HCT116 (cell line): ENCODE data around the gene ARMH3.
A peak's percentile ranks its signal among the peaks of the same experiment; 100 is the strongest.

Experiments
- CEBPB ChIP-seq: IDR thresholded peaks from 2 replicates; pipeline ENCODE4 v1.6.1; 2012; ENCODE audit warnings: low read depth
- CTCF ChIP-seq, 3 experiments: fragments of 200-600 bp in 1 of 3; sonication (generic) in 1 of 3; IDR thresholded peaks in 2 of 3; conservative IDR thresholded peaks in 1 of 3; 2 replicates each; pipeline ENCODE4 v1.5.1; 2012 to 2017; ENCODE audit warnings: low read depth in 2 of 3, low read length in 2 of 3, antibody characterized with exemption in 1 of 3, borderline replicate concordance in 1 of 3, control low read depth in 1 of 3, mild to moderate bottlenecking in 1 of 3, mixed read lengths in 1 of 3, mixed run types in 1 of 3, moderate library complexity in 1 of 3; ENCODE audit not compliant: insufficient read depth in 1 of 3
- EZH2 ChIP-seq: fragments of 200-600 bp; sonication (generic); IDR thresholded peaks from 2 replicates; pipeline ENCODE4 v1.6.1; 2017; ENCODE audit warnings: antibody characterized with exemption, mixed run types
- EZH2phosphoT487 ChIP-seq: fragments of 200-600 bp; IDR thresholded peaks from 2 replicates; pipeline ENCODE4 v1.6.1; 2018; ENCODE audit warnings: antibody characterized with exemption, borderline replicate concordance
- MAX ChIP-seq: IDR thresholded peaks from 2 replicates; pipeline ENCODE4 v1.6.1; 2012
- POLR2A ChIP-seq: IDR thresholded peaks from 2 replicates; pipeline ENCODE4 v1.7.0; 2011; ENCODE audit warnings: borderline replicate concordance; ENCODE audit not compliant: insufficient read depth, insufficient read length; ENCODE audit errors: extremely low read depth
- RAD21 ChIP-seq: IDR thresholded peaks from 2 replicates; pipeline ENCODE4 v1.6.1; 2012; ENCODE audit warnings: low read depth, mild to moderate bottlenecking
- REST ChIP-seq: IDR thresholded peaks from 2 replicates; pipeline ENCODE4 v1.6.1; 2012; ENCODE audit warnings: low read depth
- SRF ChIP-seq: IDR thresholded peaks from 2 replicates; pipeline ENCODE4 v1.6.1; 2012; ENCODE audit warnings: low read depth
- TCF7L2 ChIP-seq: IDR thresholded peaks from 2 replicates; pipeline ENCODE4 v1.7.0; 2011; ENCODE audit warnings: borderline replicate concordance, inconsistent platforms; ENCODE audit not compliant: insufficient read depth, insufficient read length; ENCODE audit errors: extremely low read depth
- YY1 ChIP-seq: IDR thresholded peaks from 2 replicates; pipeline ENCODE4 v1.6.1; 2011; ENCODE audit warnings: low read length, low read depth, moderate library complexity, mild to moderate bottlenecking; ENCODE audit not compliant: insufficient replicate concordance; ENCODE audit errors: extremely low read depth
- ZNF274 ChIP-seq: fragments of 200-500 bp; sonication (Bioruptor generic); IDR thresholded peaks from 2 replicates; pipeline ENCODE4 v1.6.1; 2014; ENCODE audit warnings: mild to moderate bottlenecking, low read depth, low read length, inconsistent platforms

- TF ChIP-seq SRF: no peak
- TF ChIP-seq ZNF274: no peak
- TF ChIP-seq MAX: no peak
- TF ChIP-seq RAD21: no peak
- no peak for TF ChIP-seq EZH2
- peak in 2 of 3 experiments; percentile 100; a peak in 4 of 6 replicates for TF ChIP-seq CTCF (IDR thresholded peaks at IDR 0.05 in 2 of 3, conservative IDR thresholded peaks at IDR 0.05 in 1 of 3; ENCODE audit: borderline replicate concordance in 1 of 3, insufficient read depth in 1 of 3, low read depth in 2 of 3, low read length in 2 of 3)
- peak; percentile 70 for TF ChIP-seq YY1
- no peak for TF ChIP-seq EZH2phosphoT487
- TF ChIP-seq TCF7L2: no peak
- no peak for TF ChIP-seq CEBPB
- no peak for TF ChIP-seq POLR2A
- TF ChIP-seq REST: no peak
These were observed 215.1 kb downstream of the ARMH3 start for GRCh38 chr10:101840741-101841453.
